ENCODE results near the gene TBX18. TPM values are rescaled to one million over a fixed set of nuclear protein-coding genes. Genes with fewer than 3 reads are reported as not detected.

TBX18 gene
- total RNA-seq = under 1 TPM in 2 of 7 donors, not detected in 5; 0.06 to 0.17 TPM
- under 1 TPM; under 0.01 to 0.03 (median under 0.01) TPM for polyA plus RNA-seq
- long read RNA-seq, donor 1 = 0 reads
- long read RNA-seq, donor 2 = 0 reads

- Histone ChIP-seq H3K27me3 (replicated peaks in 1 of 7) (peaks cover 14 to 99% (median 88%) of the 10 kb centered on the region in 7 donors), H3K9me3 (peaks cover 0 to 35% (median 0%) of the 10 kb centered on the region in 8 donors), H3K27ac (peak within 1 kb of the TSS in 1 of 8 donors; percentile 3), H3K4me3 (peak within 1 kb of the TSS; percentile 3 to 58 (median 27)), H3K36me3 (no peaks in the 10 kb centered on the region), H3K4me1 (peaks cover 7 to 28% (median 19%) of the 10 kb centered on the region in 6 donors)
- TF ChIP-seq CTCF (IDR thresholded peaks at IDR 0.05 in 8 of 11, conservative IDR thresholded peaks at IDR 0.05 in 3 of 11) = no peak
- no peak for TF ChIP-seq POLR2A (IDR thresholded peaks at IDR 0.05)
- TF ChIP-seq POLR2AphosphoS5 (IDR thresholded peaks at IDR 0.05) = no peak
- peak; percentile 65 for DNase-seq
- intact Hi-C loops (cut with DNase I; ENCODE audit: low total_unique reads) = no loop called here
- WGBS, 5 donors = 3 to 16% (median 5%) methylated on average over 40 to 42 of the region's 42 CpGs
Observed at GRCh38 chr6:84764332-84765049, at the start of gene TBX18. Gene TBX18 (minus strand): TSS chr6:84764598. CDS start chr6:84764181, 417 bp downstream.

GRCh38 chr6:84811351-84811750 is 47.0 kb upstream of the TBX18 start:
- DNase-seq = no peak
- Histone ChIP-seq H3K27me3 (replicated peaks in 1 of 7) (no peaks in the 10 kb centered on the region), H3K36me3 (no peaks in the 10 kb centered on the region), H3K4me1 (no peaks in the 10 kb centered on the region), H3K4me3 (no peak overlapping the region), H3K9me3 (no peaks in the 10 kb centered on the region), H3K27ac (no peak overlapping the region)
- TF ChIP-seq POLR2A (IDR thresholded peaks at IDR 0.05) = no peak
- TF ChIP-seq POLR2AphosphoS5 (IDR thresholded peaks at IDR 0.05) = no peak
- no peak for TF ChIP-seq CTCF (IDR thresholded peaks at IDR 0.05 in 8 of 11, conservative IDR thresholded peaks at IDR 0.05 in 3 of 11)
- intact Hi-C loops (cut with DNase I; ENCODE audit: low total_unique reads) = no loop called here

- Histone ChIP-seq H3K27me3 (replicated peaks in 1 of 7) (no peaks in the 10 kb centered on the region), H3K4me3 (no peak overlapping the region), H3K9me3 (no peaks in the 10 kb centered on the region), H3K4me1 (no peaks in the 10 kb centered on the region), H3K27ac (no peak overlapping the region), H3K36me3 (no peaks in the 10 kb centered on the region)
- intact Hi-C loops (cut with DNase I; ENCODE audit: low total_unique reads) = no loop called here
- WGBS, 5 donors = 14 to 20% (median 16%) methylated on average over 4 of the region's 4 CpGs
- DNase-seq = no peak
- TF ChIP-seq POLR2AphosphoS5 (IDR thresholded peaks at IDR 0.05) = no peak
- TF ChIP-seq POLR2A (IDR thresholded peaks at IDR 0.05) = no peak
- TF ChIP-seq CTCF (IDR thresholded peaks at IDR 0.05 in 8 of 11, conservative IDR thresholded peaks at IDR 0.05 in 3 of 11) = no peak
Observed at GRCh38 chr6:84809455-84809854, 45.1 kb upstream of the TBX18 start.

- Histone ChIP-seq H3K36me3 (no peaks in the 10 kb centered on the region), H3K9me3 (no peaks in the 10 kb centered on the region), H3K4me3 (no peak overlapping the region), H3K27me3 (replicated peaks in 1 of 7) (no peaks in the 10 kb centered on the region), H3K4me1 (no peaks in the 10 kb centered on the region), H3K27ac (no peak overlapping the region)
- DNase-seq = no peak
- TF ChIP-seq CTCF (IDR thresholded peaks at IDR 0.05 in 8 of 11, conservative IDR thresholded peaks at IDR 0.05 in 3 of 11) (no peak), POLR2AphosphoS5 (IDR thresholded peaks at IDR 0.05) (no peak), POLR2A (IDR thresholded peaks at IDR 0.05) (no peak)
- intact Hi-C loops (cut with DNase I; ENCODE audit: low total_unique reads) = no loop called here
- 80 to 92% (median 83%) methylated on average over 6 of the region's 6 CpGs for whole genome bisulfite sequencing, 5 donors
Observed at GRCh38 chr6:84808491-84809061, 44.2 kb upstream of the TBX18 start.
